Right renal pelvis (tissue), 4 donors: ENCODE measurements around the gene UAP1L1. TPM values are rescaled to one million over a fixed set of nuclear protein-coding genes. Genes with fewer than 3 reads are reported as not detected.

Source experiments
- DNase-seq, 4 donors: peaks; one replicate each; pipeline ENCODE4 v3.0.0-alpha.2; 2013; ENCODE audit warnings: low read depth in 4 of 4, low spot score in 3 of 4, missing footprints in 1 of 4
- polyA plus RNA-seq, 4 donors: library from polyadenylated mRNA; unstranded; fragments of 120-200 nt; gene quantifications; one replicate each; pipeline ENCODE4 v1.2.1, GENCODE V29; 2013; ENCODE audit not compliant: insufficient read length in 4 of 4

Gene UAP1L1
- polyA plus RNA-seq, 4 donors, result 4.6 to 6.6 (median 5.6) TPM

DNA sequence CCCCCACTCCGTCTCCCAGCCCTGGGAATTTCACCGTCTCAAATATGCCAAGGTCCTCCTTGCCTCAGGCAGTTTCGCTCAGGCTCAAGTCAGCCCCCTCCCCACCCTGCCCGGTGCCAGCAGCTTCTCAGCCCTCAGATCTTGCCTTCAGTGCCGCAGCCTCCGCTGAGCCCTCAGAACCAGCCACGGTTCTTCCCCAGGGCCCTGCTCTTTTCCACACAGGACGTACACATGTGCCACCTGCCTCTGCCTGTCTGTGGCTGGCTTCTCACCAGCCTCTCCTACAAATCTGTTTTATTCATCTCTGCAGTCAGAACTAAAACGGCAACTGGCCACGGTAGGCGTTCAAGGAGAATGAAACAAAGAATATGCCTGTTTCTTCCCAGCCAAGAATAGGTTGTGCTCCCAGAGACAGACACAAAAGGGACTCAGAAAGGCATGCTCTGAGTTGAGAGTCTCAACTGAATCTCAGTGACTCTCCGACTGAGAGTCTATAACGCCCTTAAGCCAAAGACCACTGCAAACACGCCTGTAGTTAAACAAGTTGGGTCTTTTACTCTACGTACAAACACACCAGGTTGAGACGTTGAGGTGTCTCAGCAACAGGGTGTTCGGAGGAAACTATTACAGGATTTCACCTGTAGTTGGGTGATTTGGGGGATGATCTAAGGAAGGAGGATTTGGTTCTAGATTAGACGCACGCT lies 51.0 kb downstream of the UAP1L1 start:
- DNase-seq, result no peak

DNA sequence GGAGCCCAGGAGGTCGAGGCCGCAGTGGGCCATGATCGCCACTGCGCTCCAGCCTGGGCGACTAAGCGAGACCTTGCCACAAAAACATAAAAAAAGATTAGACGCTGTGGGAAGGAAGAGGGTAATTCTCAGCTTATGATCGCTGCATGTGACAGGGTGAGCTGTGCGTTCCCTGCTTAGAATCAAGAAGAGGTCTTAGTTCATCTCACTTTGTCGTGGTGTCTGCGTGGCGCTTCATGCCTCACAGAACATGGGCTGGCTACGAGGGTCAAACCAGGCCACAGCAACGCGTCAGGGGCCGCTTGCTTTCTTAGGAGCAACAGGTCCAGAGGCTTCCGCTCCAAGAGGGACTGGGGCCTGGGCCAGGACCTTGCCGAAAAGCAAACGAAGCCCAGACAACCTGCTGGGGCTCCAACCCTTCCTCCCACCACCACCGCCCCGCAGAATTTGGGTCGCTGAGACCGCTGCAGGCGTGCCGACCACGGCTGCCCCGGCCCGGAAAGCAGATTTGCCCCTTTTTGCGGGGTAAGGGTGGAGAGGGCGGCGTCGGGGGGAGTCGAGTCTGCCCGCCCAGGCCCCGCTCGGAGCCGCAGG lies 51.6 kb downstream of the UAP1L1 start:
- no peak for DNase-seq

DNA sequence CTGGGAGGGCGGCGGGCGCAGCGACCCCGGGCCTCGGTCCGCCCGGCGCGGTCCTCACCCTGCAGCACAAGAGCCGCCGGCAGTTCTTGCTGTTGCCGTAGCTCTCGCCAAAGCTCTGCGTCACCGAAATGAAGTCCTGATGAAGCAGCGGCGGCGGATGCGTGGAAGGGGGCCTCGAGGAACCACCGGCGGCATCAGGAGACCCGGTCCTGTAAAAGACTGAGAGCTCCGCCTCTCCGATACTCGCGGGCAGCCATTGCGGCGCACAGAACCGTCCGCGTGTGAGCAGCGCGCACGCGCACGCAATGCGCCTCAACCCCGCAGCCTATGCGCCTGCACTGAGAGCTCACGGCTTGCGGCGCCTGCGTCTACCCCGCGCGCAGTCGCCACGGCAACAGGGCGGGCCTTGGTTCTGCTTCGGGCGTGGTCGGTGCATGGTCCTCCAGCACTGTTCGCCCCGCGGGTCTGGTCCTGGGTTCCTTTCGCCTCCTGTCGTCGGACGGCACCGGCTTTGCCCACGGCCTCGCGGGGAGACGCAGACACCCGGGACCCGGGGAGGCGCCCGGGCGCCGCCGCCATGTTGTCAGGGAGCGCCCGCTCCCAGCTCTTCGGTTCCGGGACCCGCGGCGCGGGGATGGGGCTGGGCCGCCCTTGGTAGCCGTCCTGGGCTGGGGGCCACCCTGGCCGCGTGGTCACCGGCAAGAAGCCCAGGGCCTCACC lies 52.3 kb downstream of the UAP1L1 start:
- peak; percentile 61 to 77 (median 70) for DNase-seq

DNA sequence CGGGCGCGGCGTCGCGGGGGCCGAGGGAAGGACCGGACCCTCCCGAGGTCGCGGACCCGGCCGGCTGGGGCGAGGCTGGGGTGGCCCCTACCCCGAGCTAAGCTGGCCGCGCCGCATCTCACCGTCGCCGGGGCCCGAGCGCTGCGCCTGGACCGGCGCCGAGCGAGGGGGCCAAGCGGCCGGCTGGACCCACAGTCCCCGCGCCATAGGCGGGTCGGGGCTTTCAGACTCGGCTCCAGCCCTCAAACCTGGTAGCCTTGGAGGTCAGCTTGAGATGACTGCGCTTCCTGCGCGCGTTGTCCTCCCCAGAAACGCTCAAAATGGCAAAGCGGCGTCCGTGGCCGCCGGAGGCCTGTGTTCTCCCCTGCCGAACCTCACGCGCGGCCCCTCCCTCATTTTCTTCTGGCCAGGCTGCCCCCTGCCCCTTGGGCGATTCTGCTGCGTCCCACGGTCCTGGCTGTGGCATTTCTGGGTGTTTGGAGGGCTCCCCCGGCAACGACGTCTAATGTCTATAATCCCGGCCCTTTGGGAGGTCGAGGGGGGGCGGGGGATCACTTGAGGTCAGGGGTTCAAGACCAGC lies 52.9 kb downstream of the UAP1L1 start:
- DNase-seq, result no peak

Other genes starting within 250 kb of the UAP1L1 start
- 1 to 10 TPM in 2 of 4 donors, under 1 TPM in 2; 0.67 to 1.7 (median 0.96) TPM for gene AJM1, start 235.0 kb upstream of the UAP1L1 start, polyA plus RNA-seq
- 100 to 1,000 TPM in 1 of 4 donors, 10 to 100 TPM in 3; 79.2 to 145 (median 81.4) TPM for gene PHPT1, start 228.1 kb upstream of the UAP1L1 start, polyA plus RNA-seq
- gene MAMDC4, start 225.2 kb upstream of the UAP1L1 start, polyA plus RNA-seq, result 10 to 100 TPM in 1 of 4 donors, 1 to 10 TPM in 3; 6.0 to 10.6 (median 6.9) TPM
- 100 to 1,000 TPM; 317 to 400 (median 357) TPM for gene EDF1, start 211.2 kb upstream of the UAP1L1 start, polyA plus RNA-seq
- 10 to 100 TPM; 11.3 to 16.8 (median 12.4) TPM for gene TRAF2, start 191.0 kb upstream of the UAP1L1 start, polyA plus RNA-seq
- gene FBXW5, start 132.8 kb upstream of the UAP1L1 start, polyA plus RNA-seq, result 10 to 100 TPM; 38.7 to 67.9 (median 43.5) TPM
- gene C8G, start 132.3 kb upstream of the UAP1L1 start, polyA plus RNA-seq, result 1 to 10 TPM in 2 of 4 donors, under 1 TPM in 2; 0.36 to 1.1 (median 0.90) TPM
- gene LCN12, start 125.2 kb upstream of the UAP1L1 start, polyA plus RNA-seq, result 10 to 100 TPM; 21.8 to 36.8 (median 29.4) TPM
- 100 to 1,000 TPM in 1 of 4 donors, 10 to 100 TPM in 3; 27.8 to 104 (median 33.5) TPM for gene PTGDS, start 100.0 kb upstream of the UAP1L1 start, polyA plus RNA-seq
- under 1 TPM; 0.08 to 0.35 (median 0.19) TPM for gene LCNL1, start 94.5 kb upstream of the UAP1L1 start, polyA plus RNA-seq
- 10 to 100 TPM; 26.9 to 46.1 (median 31.5) TPM for gene PAXX, start 85.1 kb upstream of the UAP1L1 start, polyA plus RNA-seq
- 1 to 10 TPM in 1 of 4 donors, under 1 TPM in 3; 0.28 to 1.2 (median 0.50) TPM for gene CLIC3, start 80.9 kb upstream of the UAP1L1 start, polyA plus RNA-seq
- 10 to 100 TPM; 33.3 to 57.9 (median 40.2) TPM for gene ABCA2, start 49.3 kb upstream of the UAP1L1 start, polyA plus RNA-seq
- gene FUT7, start 45.4 kb upstream of the UAP1L1 start, polyA plus RNA-seq, result under 1 TPM in 2 of 4 donors, not detected in 2; 0.04 to 0.11 TPM
- gene NPDC1, start 31.3 kb upstream of the UAP1L1 start, polyA plus RNA-seq, result 10 to 100 TPM; 22.8 to 47.1 (median 26.5) TPM
- 1 to 10 TPM; 3.4 to 7.4 (median 4.2) TPM for gene ENTPD2, start 23.5 kb upstream of the UAP1L1 start, polyA plus RNA-seq
- 1 to 10 TPM; 5.4 to 9.5 (median 6.0) TPM for gene SAPCD2, start 7.0 kb upstream of the UAP1L1 start, polyA plus RNA-seq
- 10 to 100 TPM; 46.4 to 62.2 (median 53.4) TPM for gene MAN1B1, start 9.5 kb downstream of the UAP1L1 start, polyA plus RNA-seq
- 10 to 100 TPM in 3 of 4 donors, 1 to 10 TPM in 1; 9.7 to 41.8 (median 18.2) TPM for gene DPP7, start 37.2 kb downstream of the UAP1L1 start, polyA plus RNA-seq
- under 1 TPM in 2 of 4 donors, not detected in 2; 0.04 to 0.12 TPM for gene GRIN1, start 61.6 kb downstream of the UAP1L1 start, polyA plus RNA-seq
- under 1 TPM in 1 of 4 donors, not detected in 3; 0.16 TPM for gene LRRC26, start 92.5 kb downstream of the UAP1L1 start, polyA plus RNA-seq
- gene TMEM210, start 94.5 kb downstream of the UAP1L1 start, polyA plus RNA-seq, result not detected
- 10 to 100 TPM; 37.1 to 50.4 (median 40.9) TPM for gene ANAPC2, start 111.0 kb downstream of the UAP1L1 start, polyA plus RNA-seq
- gene SSNA1, start 111.2 kb downstream of the UAP1L1 start, polyA plus RNA-seq, result 10 to 100 TPM; 42.7 to 70.4 (median 47.7) TPM
- 10 to 100 TPM; 12.9 to 18.6 (median 14.1) TPM for gene TPRN, start 123.2 kb downstream of the UAP1L1 start, polyA plus RNA-seq
- gene TMEM203, start 128.1 kb downstream of the UAP1L1 start, polyA plus RNA-seq, result 10 to 100 TPM; 44.6 to 49.8 (median 47.4) TPM
- gene NDOR1, start 128.2 kb downstream of the UAP1L1 start, polyA plus RNA-seq, result 10 to 100 TPM; 10.0 to 16.0 (median 10.9) TPM
- 10 to 100 TPM in 2 of 4 donors, 1 to 10 TPM in 2; 7.9 to 16.3 (median 10.1) TPM for gene RNF208, start 144.7 kb downstream of the UAP1L1 start, polyA plus RNA-seq
- gene CYSRT1, start 147.7 kb downstream of the UAP1L1 start, polyA plus RNA-seq, result 10 to 100 TPM in 2 of 4 donors, 1 to 10 TPM in 2; 4.9 to 14.2 (median 10.8) TPM
- 10 to 100 TPM in 1 of 4 donors, 1 to 10 TPM in 3; 5.1 to 14.5 (median 9.7) TPM for gene RNF224, start 150.0 kb downstream of the UAP1L1 start, polyA plus RNA-seq
- gene SLC34A3, start 153.4 kb downstream of the UAP1L1 start, polyA plus RNA-seq, result 10 to 100 TPM in 1 of 4 donors, 1 to 10 TPM in 3; 4.7 to 11.9 (median 7.3) TPM
- gene TUBB4B, start 163.8 kb downstream of the UAP1L1 start, polyA plus RNA-seq, result 100 to 1,000 TPM; 343 to 454 (median 348) TPM
- gene STPG3, start 173.8 kb downstream of the UAP1L1 start, polyA plus RNA-seq, result 1 to 10 TPM; 1.7 to 2.3 (median 1.8) TPM
- gene NELFB, start 177.8 kb downstream of the UAP1L1 start, polyA plus RNA-seq, result 10 to 100 TPM; 46.6 to 69.7 (median 51.2) TPM
- 1 to 10 TPM; 3.6 to 10.0 (median 4.9) TPM for gene TOR4A, start 200.2 kb downstream of the UAP1L1 start, polyA plus RNA-seq
- gene NRARP, start 224.8 kb downstream of the UAP1L1 start, polyA plus RNA-seq, result 10 to 100 TPM in 1 of 4 donors, 1 to 10 TPM in 3; 6.6 to 10.1 (median 6.7) TPM